H1 (cell line): ENCODE data around the gene SOX6. TPM values are rescaled to one million over a fixed set of nuclear protein-coding genes. Genes with fewer than 3 reads are reported as not detected.

Source experiments
- FOSL1 ChIP-seq: IDR thresholded peaks from 2 replicates; pipeline ENCODE4 v1.6.1; 2011; ENCODE audit warnings: mild to moderate bottlenecking, low read depth, low read length, moderate library complexity; ENCODE audit not compliant: insufficient read depth
- GTF2F1 ChIP-seq: IDR thresholded peaks from 2 replicates; pipeline ENCODE4 v1.6.1; 2012; ENCODE audit warnings: low read depth, low read length, improper control_type of control experiment, borderline replicate concordance
- HDAC2 ChIP-seq, 2 experiments: fragments of 300-600 bp in 1 of 2; sonication (generic) in 1 of 2; IDR thresholded peaks; 2 replicates each; pipeline ENCODE4 v1.6.1; 2011 to 2012; ENCODE audit warnings: low read depth in 2 of 2, low read length in 2 of 2, mild to moderate bottlenecking in 2 of 2, moderate library complexity in 2 of 2, borderline replicate concordance in 1 of 2, inconsistent platforms in 1 of 2
- KDM1A ChIP-seq: fragments of 200-600, 300-600 bp; sonication (generic); IDR thresholded peaks from 2 replicates; pipeline ENCODE4 v1.7.1; 2016; ENCODE audit warnings: mild to moderate bottlenecking, low read length, borderline replicate concordance
- KDM4A ChIP-seq: IDR thresholded peaks from one replicate; pipeline ENCODE4 v1.7.1; 2012; ENCODE audit warnings: low read depth, mild to moderate bottlenecking, moderate library complexity, low read length, inconsistent platforms; ENCODE audit not compliant: severe bottlenecking
- MAFK ChIP-seq: IDR thresholded peaks from 2 replicates; pipeline ENCODE4 v1.6.1; 2012; ENCODE audit warnings: low read depth, mild to moderate bottlenecking, improper control_type of control experiment, low read length
- SUZ12 ChIP-seq: fragments of 200-600 bp; sonication (generic); IDR thresholded peaks from 2 replicates; pipeline ENCODE4 v1.6.1; 2012; ENCODE audit warnings: mild to moderate bottlenecking, inconsistent platforms, low read length, moderate library complexity, mixed read lengths
- TCF12 ChIP-seq: IDR thresholded peaks from 2 replicates; pipeline ENCODE4 v1.6.1; 2011; ENCODE audit warnings: low read depth, mild to moderate bottlenecking, low read length
- polyA plus RNA-seq, 7 experiments: library from polyadenylated mRNA; depleted of rRNA in 3 of 7; stranded (reverse) in 5 of 7; unstranded in 2 of 7; fragments of >200 nt in 5 of 7; fragments of 200-250 nt in 2 of 7; gene quantifications; 1 replicate in 5 of 7; 2 replicates in 1 of 7; 4 replicates in 1 of 7; pipeline versions ENCODE4 v1.2.1 to v1.2.3, GENCODE V29; 2011 to 2013; ENCODE audit warnings: missing spikeins in 2 of 7, mixed read lengths in 2 of 7
- total RNA-seq: library from RNA; stranded (reverse); fragmentation: NEBNext Ultra II Directional; extraction: Animal tissue kit (Norgen Biotek cat#: 25700); gene quantifications from 2 replicates; pipeline ENCODE4 v1.2.1, GENCODE V29; 2021

Gene SOX6
- total and polyA plus RNA-seq, 2 of the 8 experiments (the other 6 are each of a cell fraction or from before 2014, with no cell fraction given) = 0.09 TPM; not detected in 1

DNA sequence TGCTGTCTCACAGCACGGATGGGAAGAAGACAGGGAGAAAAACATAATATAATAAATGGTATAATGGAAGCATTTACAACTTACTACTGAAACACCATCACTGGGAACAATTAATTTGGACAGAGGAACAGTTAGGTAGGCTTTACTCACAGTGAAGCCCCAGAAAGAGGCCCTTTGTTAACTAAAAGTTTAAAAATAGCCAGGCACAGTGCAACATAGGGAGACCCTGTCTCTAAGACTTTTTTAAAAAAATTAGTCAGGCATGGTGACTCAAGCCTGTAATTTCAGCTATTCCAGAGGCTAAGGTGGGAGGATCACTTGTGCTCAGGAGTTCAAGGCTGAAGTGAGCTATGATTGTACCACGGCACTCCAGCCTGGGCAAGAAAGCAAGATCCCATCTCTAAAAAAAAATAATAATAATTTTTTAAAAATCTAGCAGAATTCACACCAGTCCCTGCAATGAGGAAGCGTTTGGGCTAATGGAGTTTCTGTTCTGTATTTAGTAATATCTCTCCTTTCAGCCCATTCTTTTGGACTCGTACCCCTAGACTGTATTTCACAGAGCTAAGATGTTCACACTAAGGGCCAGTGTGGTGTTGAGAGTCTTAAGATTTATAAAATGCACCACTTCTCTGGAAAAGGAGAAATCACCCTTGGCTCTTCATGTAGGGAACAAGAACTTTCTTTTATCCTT lies 275.5 kb downstream of the SOX6 start (continued):
- no peak for TF ChIP-seq KDM4A
- TF ChIP-seq TCF12 = no peak
- TF ChIP-seq MAFK = no peak
- no peak for TF ChIP-seq FOSL1
- no peak for TF ChIP-seq GTF2F1
- TF ChIP-seq HDAC2 (IDR thresholded peaks at IDR 0.05; ENCODE audit: borderline replicate concordance in 1 of 2, low read depth in 2 of 2, low read length in 2 of 2) = no peak
- no peak for TF ChIP-seq SUZ12
- TF ChIP-seq KDM1A = no peak
